HEK293 (cell line): ENCODE results near the gene CAPN1.

Experiments
- BCL11A ChIP-seq: fragments of 450-650 bp; formaldehyde crosslinking; IDR thresholded peaks from 2 replicates; pipeline ENCODE4 v1.5.1; 2016; ENCODE audit warnings: low read depth, missing biosample characterization, missing genetic modification characterization
- BCL11B ChIP-seq: fragments of 450-650 bp; formaldehyde crosslinking; IDR thresholded peaks from 2 replicates; pipeline ENCODE4 v1.5.1; 2016; ENCODE audit warnings: low read depth, missing biosample characterization, missing genetic modification characterization
- GFI1B ChIP-seq: fragments of 450-650 bp; formaldehyde crosslinking; IDR thresholded peaks from 2 replicates; pipeline ENCODE4 v1.5.1; 2016; ENCODE audit warnings: missing biosample characterization, missing genetic modification characterization
- IKZF3 ChIP-seq: fragments of 450-650 bp; IDR thresholded peaks from 2 replicates; pipeline ENCODE4 v1.5.0; 2018; ENCODE audit warnings: missing biosample characterization, mild to moderate bottlenecking, missing genetic modification characterization, moderate library complexity
- KLF10 ChIP-seq: fragments of 450-650 bp; IDR thresholded peaks from 2 replicates; pipeline ENCODE4 v1.5.1; 2018; ENCODE audit warnings: missing biosample characterization, mild to moderate bottlenecking, missing genetic modification characterization
- MEIS1 ChIP-seq: sonication (generic); formaldehyde crosslinking; IDR thresholded peaks from 2 replicates; pipeline ENCODE4 v1.8.1; 2022; ENCODE audit warnings: missing genetic modification reagents, mild to moderate bottlenecking, borderline replicate concordance
- PRDM6 ChIP-seq: fragments of 450-650 bp; formaldehyde crosslinking; IDR thresholded peaks from 2 replicates; pipeline ENCODE4 v1.5.1; 2017; ENCODE audit warnings: missing biosample characterization, missing genetic modification characterization
- RBAK ChIP-seq: fragments of 450-650 bp; formaldehyde crosslinking; IDR thresholded peaks from 2 replicates; pipeline ENCODE4 v1.5.1; 2016; ENCODE audit warnings: missing biosample characterization, missing genetic modification characterization
- REPIN1 ChIP-seq: fragments of 450-650 bp; formaldehyde crosslinking; IDR thresholded peaks from 2 replicates; pipeline ENCODE4 v1.5.1; 2017; ENCODE audit warnings: missing biosample characterization, missing genetic modification characterization, low read depth
- SCRT2 ChIP-seq: fragments of 450-650 bp; formaldehyde crosslinking; IDR thresholded peaks from 2 replicates; pipeline ENCODE4 v1.5.1; 2016; ENCODE audit warnings: missing biosample characterization, missing genetic modification characterization
- ZBTB17 ChIP-seq: fragments of 450-650 bp; formaldehyde crosslinking; IDR thresholded peaks from 2 replicates; pipeline ENCODE4 v1.5.1; 2016; ENCODE audit warnings: missing biosample characterization, missing genetic modification characterization
- ZBTB20 ChIP-seq: fragments of 450-650 bp; formaldehyde crosslinking; IDR thresholded peaks from 2 replicates; pipeline ENCODE4 v1.5.1; 2016; ENCODE audit warnings: missing biosample characterization, missing genetic modification characterization
- ZBTB7A ChIP-seq: fragments of 450-650 bp; formaldehyde crosslinking; IDR thresholded peaks from 2 replicates; pipeline ENCODE4 v1.5.1; 2016; ENCODE audit warnings: low read depth, missing biosample characterization, missing genetic modification characterization
- ZNF148 ChIP-seq: fragments of 450-650 bp; formaldehyde crosslinking; IDR thresholded peaks from 2 replicates; pipeline ENCODE4 v1.5.0; 2017; ENCODE audit warnings: missing biosample characterization, missing genetic modification characterization, borderline replicate concordance
- ZNF157 ChIP-seq: fragments of 450-650 bp; formaldehyde crosslinking; IDR thresholded peaks from 2 replicates; pipeline ENCODE4 v1.5.1; 2016; ENCODE audit warnings: missing biosample characterization, missing genetic modification characterization
- ZNF223 ChIP-seq: fragments of 450-650 bp; formaldehyde crosslinking; IDR thresholded peaks from 2 replicates; pipeline ENCODE4 v1.5.1; 2016; ENCODE audit warnings: missing biosample characterization, missing genetic modification characterization
- ZNF274 ChIP-seq, 2 experiments: fragments of 200-500 bp in 1 of 2; fragments of 450-650 bp in 1 of 2; sonication (Bioruptor generic) in 1 of 2; formaldehyde crosslinking in 1 of 2; IDR thresholded peaks; 2 replicates each; pipeline versions ENCODE4 v1.5.1 to v1.6.1; 2014 to 2016; ENCODE audit warnings: borderline replicate concordance in 1 of 2, inconsistent platforms in 1 of 2, low read length in 1 of 2, missing biosample characterization in 1 of 2, missing genetic modification characterization in 1 of 2
- ZNF366 ChIP-seq: fragments of 450-650 bp; formaldehyde crosslinking; conservative IDR thresholded peaks from 2 replicates; pipeline ENCODE4 v1.5.1; 2016; ENCODE audit warnings: missing biosample characterization, missing genetic modification characterization
- ZNF394 ChIP-seq: fragments of 450-650 bp; formaldehyde crosslinking; IDR thresholded peaks from 2 replicates; pipeline ENCODE4 v1.5.1; 2016; ENCODE audit warnings: missing biosample characterization, missing genetic modification characterization, mild to moderate bottlenecking, moderate library complexity, borderline replicate concordance
- ZNF404 ChIP-seq: fragments of 450-650 bp; formaldehyde crosslinking; IDR thresholded peaks from 2 replicates; pipeline ENCODE4 v1.5.1; 2017; ENCODE audit warnings: missing biosample characterization, missing genetic modification characterization
- ZNF510 ChIP-seq: fragments of 450-650 bp; formaldehyde crosslinking; IDR thresholded peaks from 2 replicates; pipeline ENCODE4 v1.5.1; 2018; ENCODE audit warnings: mild to moderate bottlenecking, missing genetic modification characterization, missing biosample characterization; ENCODE audit not compliant: insufficient replicate concordance
- ZNF521 ChIP-seq: fragments of 450-650 bp; formaldehyde crosslinking; IDR thresholded peaks from 2 replicates; pipeline ENCODE4 v1.5.1; 2017; ENCODE audit warnings: missing biosample characterization, mild to moderate bottlenecking, missing genetic modification characterization
- ZNF530 ChIP-seq: fragments of 450-650 bp; formaldehyde crosslinking; IDR thresholded peaks from 2 replicates; pipeline ENCODE4 v1.5.1; 2016; ENCODE audit warnings: low read depth, missing biosample characterization, missing genetic modification characterization
- ZNF544 ChIP-seq: fragments of 450-650 bp; formaldehyde crosslinking; IDR thresholded peaks from 2 replicates; pipeline ENCODE4 v1.5.0; 2017; ENCODE audit warnings: missing biosample characterization, missing genetic modification characterization
- ZNF585B ChIP-seq: fragments of 450-650 bp; formaldehyde crosslinking; IDR thresholded peaks from 2 replicates; pipeline ENCODE4 v1.5.1; 2016; ENCODE audit warnings: missing biosample characterization, missing genetic modification characterization
- ZNF623 ChIP-seq: fragments of 450-650 bp; formaldehyde crosslinking; IDR thresholded peaks from 2 replicates; pipeline ENCODE4 v1.5.1; 2016; ENCODE audit warnings: missing biosample characterization, missing genetic modification characterization
- ZNF664 ChIP-seq: fragments of 450-650 bp; formaldehyde crosslinking; IDR thresholded peaks from 2 replicates; pipeline ENCODE4 v1.5.1; 2016; ENCODE audit warnings: missing biosample characterization, missing genetic modification characterization
- ZNF701 ChIP-seq: fragments of 450-650 bp; formaldehyde crosslinking; IDR thresholded peaks from 2 replicates; pipeline ENCODE4 v1.5.1; 2016; ENCODE audit warnings: missing biosample characterization, missing genetic modification characterization
- ZNF785 ChIP-seq: fragments of 450-650 bp; formaldehyde crosslinking; IDR thresholded peaks from 2 replicates; pipeline ENCODE4 v1.5.1; 2016; ENCODE audit warnings: missing biosample characterization, missing genetic modification characterization
- ZNF791 ChIP-seq: fragments of 450-650 bp; formaldehyde crosslinking; IDR thresholded peaks from 2 replicates; pipeline ENCODE4 v1.5.1; 2016; ENCODE audit warnings: missing biosample characterization, missing genetic modification characterization
- ZNF792 ChIP-seq: fragments of 450-650 bp; formaldehyde crosslinking; IDR thresholded peaks from 2 replicates; pipeline ENCODE4 v1.5.1; 2016; ENCODE audit warnings: missing biosample characterization, missing genetic modification characterization
- ZSCAN16 ChIP-seq: fragments of 450-650 bp; formaldehyde crosslinking; IDR thresholded peaks from 2 replicates; pipeline ENCODE4 v1.5.1; 2016; ENCODE audit warnings: missing biosample characterization, missing genetic modification characterization
- ZXDB ChIP-seq: fragments of 450-650 bp; formaldehyde crosslinking; IDR thresholded peaks from 2 replicates; pipeline ENCODE4 v1.5.1; 2016; ENCODE audit warnings: missing biosample characterization, missing genetic modification characterization
- TF ChIP-seq, protein P1 (sequence below): fragments of 450-650 bp; formaldehyde crosslinking; IDR thresholded peaks from 2 replicates; pipeline ENCODE4 v1.5.1; 2016; ENCODE audit warnings: missing biosample characterization, missing genetic modification characterization, borderline replicate concordance
- TF ChIP-seq, protein P2 (sequence below): fragments of 450-650 bp; formaldehyde crosslinking; IDR thresholded peaks from 2 replicates; pipeline ENCODE4 v1.5.1; 2016; ENCODE audit warnings: missing biosample characterization, missing genetic modification characterization

The CAPN1 gene

GRCh38 chr11:65134952-65135632 is 46.6 kb upstream of the CAPN1 start (continued):
- TF ChIP-seq REPIN1 (tag by site-specific recombination) (no peak), ZNF785 (tag by site-specific recombination) (no peak), BCL11A (tag by site-specific recombination) (no peak), ZBTB7A (tag by site-specific recombination) (no peak), KLF10 (tag by site-specific recombination) (no peak), ZNF394 (tag by site-specific recombination) (peak; percentile 0; the same call in 1 of the 2 replicates), ZSCAN16 (tag by site-specific recombination) (no peak), ZNF544 (no peak), RBAK (tag by site-specific recombination) (no peak), GFI1B (tag by site-specific recombination) (no peak), IKZF3 (tag by site-specific recombination) (peak; percentile 89), ZNF791 (tag by site-specific recombination) (no peak), PRDM6 (tag by site-specific recombination) (no peak), ZBTB20 (tag by site-specific recombination) (peak; percentile 62; the same call in 1 of the 2 replicates), BCL11B (tag by site-specific recombination) (no peak), ZNF521 (no peak), ZNF366 (tag by site-specific recombination) (no peak), SCRT2 (tag by site-specific recombination) (no peak), ZNF623 (tag by site-specific recombination) (no peak), ZNF510 (tag by site-specific recombination) (no peak), ZNF404 (tag by site-specific recombination) (no peak), ZXDB (tag by site-specific recombination) (no peak), ZNF792 (no peak), ZNF664 (tag by site-specific recombination) (peak; percentile 83), ZNF223 (tag by site-specific recombination) (no peak), ZNF585B (tag by site-specific recombination) (no peak), MEIS1 (CRISPR knock-in tag) (no peak), ZNF701 (tag by site-specific recombination) (no peak), ZNF148 (tag by site-specific recombination) (no peak), ZNF530 (tag by site-specific recombination) (no peak), ZNF274 (IDR thresholded peaks at IDR 0.05; ENCODE audit: low read length) (no peak), ZNF274 (tag by site-specific recombination; IDR thresholded peaks at IDR 0.05; ENCODE audit: borderline replicate concordance) (no peak), ZNF157 (tag by site-specific recombination) (no peak), ZBTB17 (peak; percentile 18)
- TF ChIP-seq, protein P1, sequence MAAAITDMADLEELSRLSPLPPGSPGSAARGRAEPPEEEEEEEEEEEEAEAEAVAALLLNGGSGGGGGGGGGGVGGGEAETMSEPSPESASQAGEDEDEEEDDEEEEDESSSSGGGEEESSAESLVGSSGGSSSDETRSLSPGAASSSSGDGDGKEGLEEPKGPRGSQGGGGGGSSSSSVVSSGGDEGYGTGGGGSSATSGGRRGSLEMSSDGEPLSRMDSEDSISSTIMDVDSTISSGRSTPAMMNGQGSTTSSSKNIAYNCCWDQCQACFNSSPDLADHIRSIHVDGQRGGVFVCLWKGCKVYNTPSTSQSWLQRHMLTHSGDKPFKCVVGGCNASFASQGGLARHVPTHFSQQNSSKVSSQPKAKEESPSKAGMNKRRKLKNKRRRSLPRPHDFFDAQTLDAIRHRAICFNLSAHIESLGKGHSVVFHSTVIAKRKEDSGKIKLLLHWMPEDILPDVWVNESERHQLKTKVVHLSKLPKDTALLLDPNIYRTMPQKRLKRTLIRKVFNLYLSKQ: no peak
- TF ChIP-seq, protein P2, sequence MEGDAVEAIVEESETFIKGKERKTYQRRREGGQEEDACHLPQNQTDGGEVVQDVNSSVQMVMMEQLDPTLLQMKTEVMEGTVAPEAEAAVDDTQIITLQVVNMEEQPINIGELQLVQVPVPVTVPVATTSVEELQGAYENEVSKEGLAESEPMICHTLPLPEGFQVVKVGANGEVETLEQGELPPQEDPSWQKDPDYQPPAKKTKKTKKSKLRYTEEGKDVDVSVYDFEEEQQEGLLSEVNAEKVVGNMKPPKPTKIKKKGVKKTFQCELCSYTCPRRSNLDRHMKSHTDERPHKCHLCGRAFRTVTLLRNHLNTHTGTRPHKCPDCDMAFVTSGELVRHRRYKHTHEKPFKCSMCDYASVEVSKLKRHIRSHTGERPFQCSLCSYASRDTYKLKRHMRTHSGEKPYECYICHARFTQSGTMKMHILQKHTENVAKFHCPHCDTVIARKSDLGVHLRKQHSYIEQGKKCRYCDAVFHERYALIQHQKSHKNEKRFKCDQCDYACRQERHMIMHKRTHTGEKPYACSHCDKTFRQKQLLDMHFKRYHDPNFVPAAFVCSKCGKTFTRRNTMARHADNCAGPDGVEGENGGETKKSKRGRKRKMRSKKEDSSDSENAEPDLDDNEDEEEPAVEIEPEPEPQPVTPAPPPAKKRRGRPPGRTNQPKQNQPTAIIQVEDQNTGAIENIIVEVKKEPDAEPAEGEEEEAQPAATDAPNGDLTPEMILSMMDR (tag by site-specific recombination): no peak
